Mucosa of descending colon (tissue), 3 donors: Measurements from ENCODE around the gene AP1S3. TPM values are rescaled to one million over a fixed set of nuclear protein-coding genes. Genes with fewer than 3 reads are reported as not detected.

Source experiments
- ATAC-seq: fragments of 200-7000 bp; cut with Tn5 transposase; one replicate; pipeline ENCODE4 v1.9.1; 2020; ENCODE audit warnings: mild to moderate bottlenecking, moderate library complexity
- DNase-seq, 3 donors: peaks; one replicate each; pipeline ENCODE4 v3.0.0-alpha.2; 2020
- H3K36me3 ChIP-seq: fragments of 200-600 bp; one replicate; pipeline ENCODE4 v1.8.0; 2021; ENCODE audit warnings: low read depth, mild to moderate bottlenecking
- H3K4me1 ChIP-seq: fragments of 200-600 bp; one replicate; pipeline ENCODE4 v1.8.0; 2021; ENCODE audit warnings: low read depth, mild to moderate bottlenecking
- H3K4me3 ChIP-seq: fragments of 200-600 bp; one replicate; pipeline ENCODE4 v1.8.0; 2021; ENCODE audit warnings: mild to moderate bottlenecking
- H3K9me3 ChIP-seq: fragments of 200-600 bp; one replicate; pipeline ENCODE4 v1.8.0; 2021; ENCODE audit warnings: mild to moderate bottlenecking
- CTCF ChIP-seq: fragments of 200-600 bp; IDR thresholded peaks from one replicate; pipeline ENCODE4 v1.8.0; 2022; ENCODE audit warnings: antibody characterized with exemption, mild to moderate bottlenecking
- intact Hi-C, 2 donors: fragments of 100-400 bp; cut with DNase I in 1 of 2; cut with micrococcal nuclease in 1 of 2; formaldehyde crosslinking; loops; one replicate each; pipeline versions ENCODE4 v1.11.0 to v1.11.1; 2022; cut with DNase I, micrococcal nuclease
- total RNA-seq, 3 donors: library from RNA; stranded (reverse); fragmentation: NEBNext Ultra II Directional in 2 of 3; extraction: Animal tissue kit (Norgen Biotek cat#: 25700) in 2 of 3; gene quantifications; one replicate each; pipeline versions ENCODE4 v1.2.1 to v1.2.4, GENCODE V29; 2021 to 2023
- donor health status: DM: no; HTN: no; CAD: no; lungs with moderate emphysema.
- donor health status: DM: no; HTN: no; CAD: no.
- donor health status: DM: no; HTN: yes; CAD: no.

AP1S3 gene
- total RNA-seq, 3 donors from 2014 or later: 3.5 to 8.6 (median 5.0) TPM

DNA sequence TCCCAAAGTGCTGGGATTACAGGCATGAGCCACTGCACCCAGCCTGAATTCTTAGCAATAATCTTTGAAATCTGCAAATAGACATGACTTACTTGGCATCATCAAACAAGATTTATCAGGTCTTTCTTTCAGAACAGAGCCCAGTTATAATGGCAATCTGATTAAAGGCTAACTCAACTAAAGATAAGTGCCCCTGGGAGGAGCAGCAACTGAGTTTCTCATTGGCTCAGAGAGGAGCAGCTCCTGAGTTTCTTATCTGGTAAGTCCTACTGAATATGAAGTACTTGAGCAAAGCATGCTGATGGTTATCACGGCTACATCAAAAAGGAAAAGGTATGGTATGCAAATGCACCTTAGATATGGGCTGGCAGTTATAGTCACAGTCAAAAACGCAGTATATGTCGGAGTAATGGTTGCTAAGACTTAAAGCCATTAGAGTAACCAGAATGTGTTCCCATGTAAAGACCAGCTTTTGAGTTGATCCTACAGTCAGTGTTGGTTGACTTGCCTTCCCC is 15.0 kb upstream of the AP1S3 start:
- DNase-seq (no peak), ATAC-seq (peak; percentile 18)
- no peaks in the 10 kb centered on the region for H3K36me3 ChIP-seq
- H3K4me1 ChIP-seq: no peaks in the 10 kb centered on the region
- intact Hi-C loops: no loop called here
- H3K4me3 ChIP-seq: no peak overlapping the region
- H3K9me3 ChIP-seq: no peaks in the 10 kb centered on the region
- TF ChIP-seq CTCF: no peak

- H3K4me3 ChIP-seq: no peak overlapping the region
- H3K36me3 ChIP-seq: no peaks in the 10 kb centered on the region
- DNase-seq (no peak), ATAC-seq (no peak)
- H3K9me3 ChIP-seq: no peaks in the 10 kb centered on the region
- intact Hi-C loops: no loop called here
- no peaks in the 10 kb centered on the region for H3K4me1 ChIP-seq
- TF ChIP-seq CTCF: no peak
These were observed 10.0 kb upstream of the AP1S3 start for GRCh38 chr2:223847410-223847809.

- H3K9me3 ChIP-seq: no peaks in the 10 kb centered on the region
- peak; percentile 31 for ATAC-seq
- no peak for TF ChIP-seq CTCF
- intact Hi-C loops: no loop called here
- H3K36me3 ChIP-seq: no peaks in the 10 kb centered on the region
- peaks cover 4% of the 10 kb centered on the region for H3K4me1 ChIP-seq
- DNase-seq: no peak
- H3K4me3 ChIP-seq: no peak overlapping the region
These were observed 9.1 kb upstream of the AP1S3 start for GRCh38 chr2:223846515-223846914.

- Histone ChIP-seq H3K36me3 (no peaks in the 10 kb centered on the region), H3K9me3 (no peaks in the 10 kb centered on the region), H3K4me1 (peaks cover 10% of the 10 kb centered on the region), H3K4me3 (no peak overlapping the region)
- TF ChIP-seq CTCF: no peak
- ATAC-seq (peak; percentile 19), DNase-seq (peak in 1 of 3 donors; percentile 63)
- intact Hi-C loops: no loop called here
These were observed 4.2 kb upstream of the AP1S3 start for GRCh38 chr2:223841436-223842190.

- intact Hi-C loops: no loop called here
- ATAC-seq: no peak
These were observed 1.5 kb downstream of the AP1S3 start for GRCh38 chr2:223835701-223836532.

More at GRCh38 chr2:223835701-223836532, 1.5 kb downstream of the AP1S3 start:
- Histone ChIP-seq H3K4me3 (no peak overlapping the region), H3K36me3 (no peaks in the 10 kb centered on the region), H3K9me3 (no peaks in the 10 kb centered on the region), H3K4me1 (peaks cover 9% of the 10 kb centered on the region)
- no peak for TF ChIP-seq CTCF
- peak; percentile 27 to 54 (median 31) for DNase-seq
